ENCODE results near the gene ABCC10. TPM values are rescaled to one million over a fixed set of nuclear protein-coding genes. Genes with fewer than 3 reads are reported as not detected.

ABCC10 gene
- total and polyA plus RNA-seq, 10 of the 15 experiments (the other 5 are each of a cell fraction or from before 2014, with no cell fraction given), result 0.80 to 18.2 (median 6.4) TPM

DNA sequence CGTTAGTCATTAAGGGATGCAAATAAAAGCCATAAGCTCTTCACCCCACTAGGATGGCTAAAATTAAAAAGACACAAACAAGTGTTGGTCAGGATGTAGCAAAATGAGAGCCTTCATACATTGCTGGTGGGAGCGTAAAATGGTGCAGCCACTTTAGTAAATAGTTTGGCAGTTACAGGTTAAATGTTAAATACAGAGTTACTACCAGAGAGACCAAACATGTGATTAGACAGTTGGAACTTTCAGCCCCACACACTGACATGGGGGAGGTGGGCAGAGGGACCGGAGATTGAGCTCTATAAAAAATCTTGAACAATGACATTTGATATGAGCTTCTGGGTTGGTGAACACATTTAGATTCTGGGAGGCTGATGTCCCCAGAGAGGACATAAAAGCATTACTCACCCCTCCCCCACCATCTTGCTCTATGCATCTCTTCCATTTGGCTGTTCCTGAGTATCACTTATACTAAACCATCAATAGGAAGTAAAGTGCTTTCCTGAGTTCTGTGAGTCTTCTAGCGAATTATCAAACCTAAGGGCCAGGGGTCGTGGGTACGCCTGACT is 37.5 kb upstream of the ABCC10 start:
- H3K79me2 ChIP-seq (ENCODE audit: control insufficient read depth, insufficient read depth, low read length), result peaks cover 46% of the 10 kb centered on the region
- no peaks in the 10 kb centered on the region for H3K9me3 ChIP-seq (replicated peaks; ENCODE audit: control insufficient read depth, insufficient read depth, low read length)
- no peak overlapping the region for H3K9ac ChIP-seq (ENCODE audit: control insufficient read depth, insufficient read depth, low read length)
- peak; percentile 27 for FAIRE-seq
- TF ChIP-seq, protein P1, sequence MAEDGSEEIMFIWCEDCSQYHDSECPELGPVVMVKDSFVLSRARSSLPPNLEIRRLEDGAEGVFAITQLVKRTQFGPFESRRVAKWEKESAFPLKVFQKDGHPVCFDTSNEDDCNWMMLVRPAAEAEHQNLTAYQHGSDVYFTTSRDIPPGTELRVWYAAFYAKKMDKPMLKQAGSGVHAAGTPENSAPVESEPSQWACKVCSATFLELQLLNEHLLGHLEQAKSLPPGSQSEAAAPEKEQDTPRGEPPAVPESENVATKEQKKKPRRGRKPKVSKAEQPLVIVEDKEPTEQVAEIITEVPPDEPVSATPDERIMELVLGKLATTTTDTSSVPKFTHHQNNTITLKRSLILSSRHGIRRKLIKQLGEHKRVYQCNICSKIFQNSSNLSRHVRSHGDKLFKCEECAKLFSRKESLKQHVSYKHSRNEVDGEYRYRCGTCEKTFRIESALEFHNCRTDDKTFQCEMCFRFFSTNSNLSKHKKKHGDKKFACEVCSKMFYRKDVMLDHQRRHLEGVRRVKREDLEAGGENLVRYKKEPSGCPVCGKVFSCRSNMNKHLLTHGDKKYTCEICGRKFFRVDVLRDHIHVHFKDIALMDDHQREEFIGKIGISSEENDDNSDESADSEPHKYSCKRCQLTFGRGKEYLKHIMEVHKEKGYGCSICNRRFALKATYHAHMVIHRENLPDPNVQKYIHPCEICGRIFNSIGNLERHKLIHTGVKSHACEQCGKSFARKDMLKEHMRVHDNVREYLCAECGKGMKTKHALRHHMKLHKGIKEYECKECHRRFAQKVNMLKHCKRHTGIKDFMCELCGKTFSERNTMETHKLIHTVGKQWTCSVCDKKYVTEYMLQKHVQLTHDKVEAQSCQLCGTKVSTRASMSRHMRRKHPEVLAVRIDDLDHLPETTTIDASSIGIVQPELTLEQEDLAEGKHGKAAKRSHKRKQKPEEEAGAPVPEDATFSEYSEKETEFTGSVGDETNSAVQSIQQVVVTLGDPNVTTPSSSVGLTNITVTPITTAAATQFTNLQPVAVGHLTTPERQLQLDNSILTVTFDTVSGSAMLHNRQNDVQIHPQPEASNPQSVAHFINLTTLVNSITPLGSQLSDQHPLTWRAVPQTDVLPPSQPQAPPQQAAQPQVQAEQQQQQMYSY (CRISPR knock-in tag; IDR thresholded peaks at IDR 0.05), result no peak
- TF ChIP-seq, protein P2, sequence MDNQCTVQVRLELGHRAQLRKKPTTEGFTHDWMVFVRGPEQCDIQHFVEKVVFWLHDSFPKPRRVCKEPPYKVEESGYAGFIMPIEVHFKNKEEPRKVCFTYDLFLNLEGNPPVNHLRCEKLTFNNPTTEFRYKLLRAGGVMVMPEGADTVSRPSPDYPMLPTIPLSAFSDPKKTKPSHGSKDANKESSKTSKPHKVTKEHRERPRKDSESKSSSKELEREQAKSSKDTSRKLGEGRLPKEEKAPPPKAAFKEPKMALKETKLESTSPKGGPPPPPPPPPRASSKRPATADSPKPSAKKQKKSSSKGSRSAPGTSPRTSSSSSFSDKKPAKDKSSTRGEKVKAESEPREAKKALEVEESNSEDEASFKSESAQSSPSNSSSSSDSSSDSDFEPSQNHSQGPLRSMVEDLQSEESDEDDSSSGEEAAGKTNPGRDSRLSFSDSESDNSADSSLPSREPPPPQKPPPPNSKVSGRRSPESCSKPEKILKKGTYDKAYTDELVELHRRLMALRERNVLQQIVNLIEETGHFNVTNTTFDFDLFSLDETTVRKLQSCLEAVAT (IDR thresholded peaks at IDR 0.05), result no peak
- in situ Hi-C loops (cut with MboI), result no loop called here
- ChIA-PET POLR2A (interaction anchor here (0.6 to 7.8 kb wide), 6 partner anchors 11 to 460 kb away, joined by 3 to 91 read pairs (median 4); partner anchors contain the start of genes CNPY3 and ZNF318), SMC1A (ENCODE audit: uncharacterized antibody, unreplicated experiment) (interaction anchor here (0.6 to 27.6 kb wide), 12 partner anchors 8 to 213 kb away, joined by 3 to 616 read pairs (median 3); partner anchors contain the start of gene ZNF318), RAD21 (ENCODE audit: unreplicated experiment) (interaction anchor here (1.1 to 7.5 kb wide), 4 partner anchors 13 to 34 kb away, joined by 4 to 57 read pairs (median 16); partner anchors contain the start of gene ZNF318), CTCF (interaction anchor here (0.7 to 2.3 kb wide), 11 partner anchors 8 to 120 kb away, joined by 3 to 9 read pairs (median 6); partner anchors contain the start of genes CRIP3 and LRRC73)
- intact Hi-C loops (cut with micrococcal nuclease; ENCODE audit: unreplicated experiment), result loop anchor here (10.0 kb wide), 1 partner anchor 615 kb away; no protein-coding TSS in a partner anchor
- no peak for ATAC-seq
- DNase-seq (ENCODE audit: low read depth, low spot score), result no peak
- BruUV-seq (replicated peaks), result no TSS peak
- no peak overlapping the region for H3K27ac ChIP-seq (ENCODE audit: control insufficient read depth, insufficient read depth)
- no peak overlapping the region for H2AFZ ChIP-seq (ENCODE audit: control insufficient read depth, low read depth, low read length)
- peaks cover 21% of the 10 kb centered on the region for H3K4me1 ChIP-seq (ENCODE audit: control insufficient read depth, insufficient read depth, low read length)
- no peaks in the 10 kb centered on the region for H3K27me3 ChIP-seq (replicated peaks in 1 of 2; ENCODE audit: control insufficient read depth in 2 of 2, insufficient read depth in 2 of 2, low read length in 1 of 2)
- H3K4me3 ChIP-seq, result no peak overlapping the region
- 74% methylated on average over 6 of the region's 6 CpGs for WGBS (ENCODE audit: insufficient coverage, insufficient replicate concordance, low lambda C conversion rate, missing lambda C conversion rate)
- no peak overlapping the region for H3K4me2 ChIP-seq (ENCODE audit: control insufficient read depth, insufficient read depth)
- H4K20me1 ChIP-seq (ENCODE audit: control insufficient read depth, insufficient read depth), result no peaks in the 10 kb centered on the region
- H3K36me3 ChIP-seq (ENCODE audit: control insufficient read depth in 2 of 2, insufficient read depth in 2 of 2, low read length in 1 of 2), result no peaks in the 10 kb centered on the region

Data from GM12878 (cell line).